IPS-NIHi7 (cell line): Measurements from ENCODE around the gene BABAM2.
"Not testable (repeated sequence)": the region's sequence is repeated elsewhere in the genome, so short reads cannot be mapped to it uniquely, and the experiment has no call there.

Source experiments
- DNase-seq: peaks from one replicate; pipeline ENCODE4 v3.0.0; 2012; ENCODE audit warnings: mixed read lengths; ENCODE audit errors: extremely low spot score

BABAM2 gene

DNA sequence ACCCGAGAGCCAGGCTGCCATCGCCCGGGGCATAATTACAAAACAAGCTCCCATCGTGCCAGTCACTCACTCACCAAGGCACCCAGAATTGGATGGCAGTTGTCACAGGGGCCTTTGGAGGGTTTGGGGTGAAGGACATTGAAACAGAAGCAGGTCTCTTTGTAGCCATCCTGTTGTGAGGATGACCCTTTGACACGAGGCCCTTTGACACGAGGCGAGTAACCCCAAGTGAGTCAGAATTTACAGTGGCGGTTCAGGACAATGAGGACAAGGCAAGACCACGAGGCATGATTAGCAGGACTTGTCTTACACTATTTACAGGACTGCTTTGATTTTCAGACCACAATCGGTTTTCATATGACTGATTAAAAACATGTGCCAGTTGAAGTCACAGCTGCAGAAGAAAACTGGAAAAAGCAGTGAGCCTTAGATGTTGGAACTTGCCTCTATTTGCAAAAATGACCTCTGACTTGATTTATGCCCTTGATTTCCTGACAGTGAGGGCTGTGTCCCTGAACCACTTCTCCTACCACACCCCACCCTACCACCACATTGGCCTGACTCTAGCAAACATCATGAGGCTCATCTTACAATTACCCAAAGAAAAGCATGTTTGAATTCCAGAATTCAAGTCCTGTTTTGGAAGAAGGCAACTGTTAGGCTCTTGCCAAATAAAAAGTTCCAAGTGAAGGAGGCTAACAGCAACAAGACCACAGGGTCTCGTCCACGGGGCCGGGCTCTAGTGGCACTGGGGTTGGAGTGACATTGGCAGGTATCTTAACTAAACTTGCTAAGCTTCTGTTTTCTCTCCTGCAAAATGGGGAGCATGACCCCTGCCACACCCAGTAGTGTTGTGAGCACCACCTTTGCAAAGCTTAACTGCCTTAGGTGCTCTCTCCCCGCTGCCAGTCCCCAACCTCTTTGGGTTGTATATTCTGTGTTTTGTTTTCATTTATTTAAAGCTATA, 437.7 kb downstream of the BABAM2 start:
- no peak for DNase-seq

DNA sequence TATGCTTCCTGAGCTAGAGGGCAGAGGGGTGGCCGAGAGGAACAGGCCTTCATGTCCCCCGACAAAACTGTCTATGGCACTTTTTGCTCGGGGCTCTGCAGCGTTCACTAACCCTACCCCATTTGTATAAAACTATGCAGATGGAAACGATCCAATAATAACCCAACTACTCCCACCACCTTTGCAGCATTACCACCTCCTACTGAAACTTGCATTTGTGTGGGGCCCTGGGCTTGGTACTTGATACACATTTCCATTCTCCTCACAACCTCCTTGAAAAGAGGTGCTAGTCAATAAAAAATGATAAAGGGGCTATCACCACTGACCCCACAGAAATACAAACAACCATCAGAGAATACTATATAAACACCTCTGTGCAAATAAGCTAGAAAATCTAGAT, 438.7 kb downstream of the BABAM2 start:
- no peak for DNase-seq

DNA sequence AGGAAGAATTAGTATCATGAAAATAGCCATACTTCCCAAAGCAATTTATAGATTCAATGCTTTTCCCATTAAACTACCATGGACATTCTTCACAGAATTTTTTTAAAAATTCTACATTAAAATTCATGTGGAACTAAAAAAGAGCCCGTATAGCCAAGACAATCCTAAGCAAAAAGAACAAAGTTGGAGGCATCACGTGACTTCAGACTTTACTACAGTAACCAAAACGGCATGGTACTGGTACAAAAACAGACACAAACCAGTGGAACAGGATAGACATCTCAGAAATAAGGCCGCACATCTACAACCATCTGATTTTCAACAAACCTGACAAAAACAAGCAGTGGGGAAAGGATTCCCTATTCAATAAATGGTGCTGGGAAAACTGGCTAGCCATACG, 440.2 kb downstream of the BABAM2 start:
- DNase-seq, result not testable (repeated sequence)

DNA sequence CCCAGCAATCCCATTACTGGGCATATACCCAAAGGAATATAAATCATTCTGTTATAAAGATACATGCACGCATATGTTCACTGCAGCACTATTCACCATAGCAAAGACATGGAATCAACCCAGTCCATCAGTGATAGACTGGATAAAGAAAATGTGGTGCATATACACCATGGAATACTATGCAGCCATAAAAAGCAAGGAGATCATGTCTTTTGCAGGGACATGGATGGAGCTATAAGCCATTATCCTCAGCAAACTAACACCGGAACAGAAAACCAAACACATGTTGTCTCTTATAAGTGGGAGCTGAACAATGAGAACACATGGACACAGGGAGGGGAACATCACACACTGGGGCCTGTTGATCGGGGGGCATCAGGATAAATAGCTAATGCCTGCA, 441.3 kb downstream of the BABAM2 start:
- DNase-seq, result not testable (repeated sequence)

DNA sequence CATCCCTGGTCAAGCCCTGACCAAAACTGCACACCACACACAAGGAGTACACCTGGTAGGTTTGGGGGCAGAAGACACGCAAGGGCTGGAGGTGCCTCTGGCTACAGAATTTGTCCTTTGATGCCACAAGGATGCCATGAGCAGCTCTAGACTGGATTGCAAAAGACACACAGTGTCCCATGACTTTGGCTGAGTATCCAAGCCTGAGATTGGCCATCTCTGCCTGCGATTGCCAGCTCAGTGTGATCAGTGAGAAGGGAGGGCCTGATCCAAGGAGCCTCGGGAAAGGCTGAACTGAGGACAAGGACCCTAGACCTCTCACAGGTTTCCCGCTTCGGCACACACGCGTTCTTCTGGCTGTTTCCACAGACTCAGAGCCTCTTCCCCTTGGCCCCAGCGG, 442.2 kb downstream of the BABAM2 start:
- DNase-seq, result no peak

DNA sequence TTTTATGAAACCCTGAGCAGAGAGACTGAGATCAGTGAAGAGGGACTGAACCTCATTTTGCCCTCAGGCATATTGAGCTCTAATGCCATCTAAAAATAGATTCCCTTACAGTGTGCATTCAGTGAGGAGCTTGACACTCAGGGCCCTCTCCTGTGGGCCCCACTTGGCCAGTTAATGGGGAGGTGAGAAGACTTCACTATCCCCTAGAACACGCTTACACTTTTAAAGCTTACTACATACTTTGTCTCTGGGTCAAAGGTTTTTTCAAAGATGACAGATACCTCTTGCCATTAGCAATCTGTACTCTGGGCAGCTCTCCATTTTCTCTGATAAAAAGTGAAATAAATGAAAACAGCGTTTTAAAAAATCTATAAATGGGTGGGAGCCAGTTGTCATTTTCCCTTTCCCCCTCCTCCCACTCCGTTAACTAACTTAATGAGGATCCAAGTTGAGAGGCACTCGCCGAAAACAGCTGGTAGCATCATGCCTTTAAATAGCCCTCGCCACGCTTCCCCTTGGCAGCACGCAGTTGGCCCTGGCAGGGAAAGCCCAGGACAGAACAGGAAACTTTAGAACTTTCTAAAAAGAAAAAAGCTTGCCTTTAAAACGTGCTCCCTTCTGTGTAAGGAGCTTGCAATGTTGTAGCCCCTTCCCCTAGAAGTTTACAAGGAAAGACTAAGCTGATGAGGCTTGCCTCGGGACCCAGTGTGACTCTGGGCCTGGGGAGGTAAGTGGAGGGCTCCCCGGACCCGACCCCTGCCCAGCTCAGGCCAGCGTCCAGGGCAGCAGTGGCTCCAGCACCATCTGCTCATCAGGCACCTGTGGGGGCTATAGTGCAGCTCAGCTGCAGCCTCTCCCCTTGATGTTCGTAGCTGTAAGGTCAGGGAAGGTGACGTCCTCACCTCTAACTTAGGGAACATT, 443.3 kb downstream of the BABAM2 start:
- DNase-seq, result no peak

DNA sequence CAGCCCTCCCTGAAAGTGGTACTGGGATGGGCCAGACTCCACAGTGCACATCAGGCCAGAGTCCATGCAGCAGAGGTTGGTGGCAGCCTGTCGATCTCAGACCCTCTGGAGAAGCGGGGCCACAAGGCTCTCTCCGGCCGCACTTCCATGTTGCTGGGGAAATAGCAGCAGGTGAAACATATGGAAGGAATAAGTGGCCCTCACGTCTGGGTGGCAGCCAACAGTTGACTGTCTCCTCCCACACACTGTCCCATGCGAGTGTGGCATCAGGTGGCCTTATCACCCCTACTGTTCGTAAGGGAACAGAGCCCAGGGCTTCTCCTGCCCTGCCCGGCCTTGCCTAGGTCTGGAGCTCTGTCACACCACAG, 444.0 kb downstream of the BABAM2 start:
- no peak for DNase-seq

DNA sequence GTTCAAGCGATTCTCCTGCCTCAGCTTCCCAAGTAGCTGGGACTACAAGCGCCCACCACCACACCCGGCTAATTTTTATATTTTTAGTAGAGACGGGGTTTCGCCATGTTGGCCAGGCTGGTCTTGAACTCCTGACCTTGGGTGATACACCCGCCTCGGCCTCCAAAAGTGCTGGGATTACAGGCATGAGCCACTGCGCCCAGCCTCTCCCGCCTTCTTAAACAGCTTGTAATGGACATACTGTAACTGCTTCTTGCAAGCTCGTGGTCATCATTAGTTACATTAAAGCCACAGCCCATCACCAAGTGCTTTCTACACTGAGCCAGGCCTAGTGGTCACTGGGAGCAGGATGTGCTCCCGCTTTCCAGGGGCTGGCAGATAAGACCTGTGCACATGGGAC, 444.7 kb downstream of the BABAM2 start:
- DNase-seq, result not testable (repeated sequence)

DNA sequence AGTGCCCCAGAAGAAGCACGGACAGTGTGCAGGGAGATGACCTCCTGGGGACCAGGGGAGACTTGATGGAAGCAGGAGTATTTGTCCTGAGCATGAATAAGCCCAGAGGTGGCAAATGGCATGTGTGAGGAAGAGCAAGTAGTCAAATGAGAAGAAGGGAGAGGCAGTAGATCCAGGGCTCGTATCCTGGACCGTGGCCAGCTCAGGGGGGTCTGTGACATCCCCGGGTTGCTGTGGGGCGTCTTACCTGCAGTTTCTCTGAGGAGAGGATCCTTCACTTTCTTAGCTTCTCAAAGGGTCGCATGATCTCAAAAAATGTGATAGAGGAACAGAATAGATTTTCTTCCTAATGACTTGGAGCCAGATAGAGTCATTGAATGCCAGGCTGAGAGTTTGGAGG, 445.1 kb downstream of the BABAM2 start:
- no peak for DNase-seq

DNA sequence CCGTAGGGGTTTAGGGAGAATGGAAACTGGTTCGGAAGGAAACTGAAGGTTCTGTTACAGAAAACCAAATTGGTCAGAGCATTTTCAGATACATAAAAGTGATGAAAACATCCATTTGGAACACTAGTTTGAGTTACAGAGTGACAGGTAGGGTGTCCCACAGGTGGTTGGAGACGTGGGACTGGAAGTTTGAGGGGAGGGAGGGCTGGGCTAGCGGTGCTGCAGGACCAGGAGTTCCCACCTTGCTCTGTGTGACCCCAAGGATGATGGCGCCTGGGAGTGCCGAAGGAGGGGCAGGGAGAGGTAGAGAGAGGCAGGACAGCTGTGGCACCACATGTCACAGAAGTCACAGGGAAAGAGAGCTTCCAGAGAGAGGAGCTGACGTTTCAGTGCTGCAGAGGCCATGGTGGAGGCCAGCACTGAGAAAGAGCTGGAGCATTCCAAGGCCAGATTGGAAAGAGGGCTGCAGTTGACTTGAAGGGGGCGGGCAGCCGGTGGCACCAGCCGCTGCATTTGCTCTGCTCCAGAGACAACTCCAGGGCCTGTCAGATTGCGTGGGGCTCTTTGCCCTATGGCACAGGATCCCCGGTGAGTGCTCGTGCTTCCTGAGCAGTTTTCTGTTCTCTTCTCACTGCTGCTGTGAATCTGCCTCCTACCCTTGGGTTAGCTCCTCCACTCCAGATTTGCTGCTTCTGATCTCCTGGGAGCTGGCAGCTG, 445.9 kb downstream of the BABAM2 start:
- no peak for DNase-seq

DNA sequence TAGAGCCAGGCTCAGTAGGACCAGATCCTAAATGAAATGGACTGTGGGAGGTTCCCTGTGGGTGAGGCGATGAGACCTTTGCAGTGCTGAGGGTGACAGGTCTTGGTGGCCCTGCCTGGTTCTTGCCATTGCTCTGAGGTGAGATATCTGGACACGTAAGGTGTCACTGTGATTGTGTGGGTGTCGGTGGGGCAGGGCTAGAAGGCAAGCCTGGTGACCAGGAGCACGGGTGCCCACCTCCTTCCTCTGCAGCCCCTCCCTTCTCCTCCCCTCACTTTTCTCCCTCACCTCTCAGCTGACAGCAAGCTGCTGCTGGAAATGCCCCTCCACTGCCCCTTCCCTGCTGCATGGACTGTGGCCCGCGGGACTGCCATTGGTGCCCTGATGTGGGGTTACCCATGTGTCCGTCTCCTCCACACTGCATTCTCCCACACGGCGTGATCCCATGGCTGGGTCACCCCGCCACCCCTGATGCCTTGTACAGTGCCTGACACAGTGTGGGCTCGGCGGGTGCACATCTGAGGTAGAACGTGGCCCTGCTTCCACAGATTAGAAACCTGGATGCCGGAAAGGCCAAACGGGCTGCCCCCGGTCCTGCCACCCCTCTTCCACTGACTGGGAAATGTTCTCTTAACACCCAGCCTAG, 446.6 kb downstream of the BABAM2 start:
- DNase-seq, result no peak

DNA sequence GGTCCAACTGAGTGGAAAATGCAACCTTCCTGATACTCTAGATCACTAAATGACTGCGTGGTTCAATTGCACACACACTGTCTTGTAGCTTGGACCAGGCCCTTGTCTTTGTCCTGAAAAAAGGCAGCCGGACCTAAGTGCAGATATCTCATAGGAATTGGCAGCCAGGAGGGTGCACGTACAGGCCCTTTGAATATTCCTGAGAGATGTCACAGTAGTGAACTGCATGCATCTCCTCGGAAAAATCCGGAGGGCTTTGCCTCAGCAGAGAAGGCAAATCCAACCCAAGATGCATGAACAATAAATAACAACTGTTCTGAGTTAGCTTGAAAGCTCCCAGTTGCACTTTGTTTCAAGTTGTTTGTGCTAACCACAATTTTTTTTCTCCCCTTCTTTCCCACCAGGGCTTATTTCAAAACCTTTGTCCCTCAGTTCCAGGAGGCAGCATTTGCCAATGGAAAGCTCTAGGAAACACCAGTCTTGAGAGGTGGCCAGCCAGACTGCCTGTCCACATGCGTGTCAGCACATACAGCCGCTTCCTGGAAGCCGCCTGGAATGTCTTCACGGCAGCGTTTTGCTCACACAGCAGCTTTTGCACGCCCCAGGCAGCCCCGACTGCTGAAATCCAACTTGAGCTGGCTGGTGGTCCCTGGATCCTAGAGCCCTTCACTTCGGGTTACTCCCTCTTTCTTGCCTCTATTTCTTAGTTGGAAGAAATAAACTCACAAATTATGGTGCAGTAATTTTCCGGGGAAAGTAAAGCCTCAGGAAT, 447.7 kb downstream of the BABAM2 start:
- DNase-seq, result no peak

DNA sequence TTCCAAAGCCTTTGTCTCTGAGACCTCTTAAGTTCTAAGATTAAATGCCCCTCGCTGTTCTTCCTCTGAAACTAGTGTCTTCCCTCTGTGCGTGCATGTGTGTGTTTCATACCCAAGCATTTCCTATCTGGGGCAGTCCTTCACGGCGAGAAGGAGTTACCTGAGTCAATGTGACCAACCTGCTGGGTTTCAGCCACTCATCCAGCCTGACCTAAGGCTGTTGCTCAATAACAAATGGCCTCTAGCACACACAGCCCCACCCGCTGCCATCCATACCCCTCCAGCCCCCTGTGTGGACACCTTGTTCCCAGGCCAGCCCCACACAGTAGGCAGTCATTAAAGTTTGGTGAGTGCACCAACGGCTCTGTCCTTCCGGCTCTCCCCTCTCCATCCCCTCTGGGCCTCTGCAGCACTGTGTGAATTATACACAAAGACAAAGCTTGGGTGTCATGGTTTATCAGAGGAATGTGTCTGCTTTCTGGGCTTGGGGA, 448.3 kb downstream of the BABAM2 start:
- no peak for DNase-seq

DNA sequence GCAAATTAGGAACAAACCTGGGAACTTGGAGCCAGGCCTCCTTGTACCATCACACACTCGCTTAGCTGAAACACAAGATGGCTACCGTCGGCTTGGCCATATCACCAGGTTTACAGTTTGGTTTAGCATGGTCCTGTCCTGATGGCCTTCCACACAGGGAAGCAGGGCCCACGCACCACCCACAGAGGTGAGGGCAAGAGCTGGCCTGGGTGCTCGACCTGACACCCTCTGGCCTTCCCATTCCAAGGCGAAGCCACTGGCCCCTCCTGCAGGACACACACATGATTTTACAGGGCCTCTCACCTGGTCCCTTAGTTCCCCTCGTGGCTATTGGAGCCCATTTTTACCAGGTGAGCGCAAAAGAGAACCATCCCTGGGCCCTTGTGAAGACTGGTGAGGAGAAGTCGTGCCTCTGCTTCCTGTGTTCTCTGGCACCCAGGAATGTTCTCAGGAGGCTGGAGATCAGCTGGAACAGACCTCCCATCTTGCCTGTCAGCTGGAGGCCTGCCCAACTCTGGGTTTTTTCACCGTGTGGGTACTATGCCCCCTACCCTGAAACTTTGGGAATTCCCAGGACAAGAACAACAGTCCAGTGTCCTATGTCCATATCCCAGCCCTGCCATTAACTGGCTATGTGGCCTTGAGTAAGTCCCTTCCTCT, 449.1 kb downstream of the BABAM2 start:
- DNase-seq, result no peak

DNA sequence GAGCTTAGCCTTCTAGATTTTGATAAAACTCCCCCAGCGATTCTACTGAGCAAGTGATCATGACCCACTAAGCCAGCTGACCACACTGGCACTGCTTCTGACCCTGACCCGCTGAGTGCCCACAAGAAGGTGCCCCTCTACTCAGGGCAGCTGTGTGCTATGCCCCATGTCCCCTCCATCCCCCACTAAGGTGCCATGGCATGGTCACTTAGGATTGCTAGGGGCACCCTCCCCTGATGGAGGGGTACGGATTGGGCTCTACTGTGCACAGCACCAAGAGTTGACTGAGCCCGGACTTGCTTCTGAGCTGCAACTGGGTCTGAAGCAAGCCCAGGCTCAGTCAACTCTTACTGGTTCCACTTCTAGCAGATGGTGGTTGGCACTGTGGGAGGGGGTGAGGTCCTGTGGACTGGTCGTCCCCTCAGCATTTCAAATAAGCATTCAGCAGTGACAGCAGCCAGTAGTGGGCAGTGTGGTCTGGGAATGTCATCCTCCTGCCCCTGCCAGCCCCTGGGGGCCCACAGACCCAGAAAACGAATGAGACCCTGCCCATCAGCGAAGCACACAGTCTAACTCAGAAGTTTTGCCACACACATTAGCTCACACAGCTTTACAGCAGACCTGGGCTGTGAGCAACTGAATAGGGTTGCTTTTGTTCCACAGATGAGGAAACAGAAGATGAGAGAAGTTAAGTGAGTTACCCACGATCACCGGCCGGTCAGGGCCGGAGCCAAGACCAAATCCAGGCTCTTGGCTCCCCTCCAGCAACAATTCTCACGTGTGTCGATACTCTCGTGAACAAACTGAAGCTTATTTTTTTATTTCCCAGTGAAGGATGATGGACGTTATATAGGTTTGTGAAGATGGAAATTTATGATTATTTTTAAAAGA, 450.0 kb downstream of the BABAM2 start:
- DNase-seq, result no peak

DNA sequence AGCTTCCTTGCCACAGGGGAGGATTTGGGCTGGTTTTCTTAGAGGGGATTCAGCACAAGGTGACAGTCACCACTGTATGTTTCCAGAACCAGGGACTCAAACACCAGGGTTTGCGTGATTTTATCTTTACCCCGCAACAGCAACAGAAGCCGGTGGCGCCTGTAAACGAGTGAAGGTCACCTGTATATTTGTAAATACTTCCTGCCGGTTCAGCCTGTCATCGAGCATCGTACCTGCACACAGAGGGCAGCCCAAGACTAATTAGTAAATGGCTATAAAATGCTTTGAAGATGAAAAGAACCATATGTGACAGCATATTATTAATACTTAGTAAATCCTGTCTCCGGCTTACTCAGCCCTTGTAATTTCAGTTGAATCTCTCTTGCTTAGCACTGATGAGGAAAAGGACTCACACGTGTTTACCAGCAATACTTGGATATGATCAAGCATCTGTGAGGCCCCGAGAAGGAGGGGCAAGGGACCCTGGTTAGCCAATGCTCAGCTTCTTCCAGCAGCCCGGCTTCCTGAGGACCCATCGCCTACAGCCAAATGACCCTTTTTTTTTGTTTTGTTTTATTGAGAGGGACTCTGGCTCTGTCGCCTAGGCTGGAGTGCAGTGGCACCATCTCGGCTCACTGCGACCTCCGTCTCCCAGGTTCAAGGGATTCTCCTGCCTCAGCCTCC, 450.8 kb downstream of the BABAM2 start:
- no peak for DNase-seq

DNA sequence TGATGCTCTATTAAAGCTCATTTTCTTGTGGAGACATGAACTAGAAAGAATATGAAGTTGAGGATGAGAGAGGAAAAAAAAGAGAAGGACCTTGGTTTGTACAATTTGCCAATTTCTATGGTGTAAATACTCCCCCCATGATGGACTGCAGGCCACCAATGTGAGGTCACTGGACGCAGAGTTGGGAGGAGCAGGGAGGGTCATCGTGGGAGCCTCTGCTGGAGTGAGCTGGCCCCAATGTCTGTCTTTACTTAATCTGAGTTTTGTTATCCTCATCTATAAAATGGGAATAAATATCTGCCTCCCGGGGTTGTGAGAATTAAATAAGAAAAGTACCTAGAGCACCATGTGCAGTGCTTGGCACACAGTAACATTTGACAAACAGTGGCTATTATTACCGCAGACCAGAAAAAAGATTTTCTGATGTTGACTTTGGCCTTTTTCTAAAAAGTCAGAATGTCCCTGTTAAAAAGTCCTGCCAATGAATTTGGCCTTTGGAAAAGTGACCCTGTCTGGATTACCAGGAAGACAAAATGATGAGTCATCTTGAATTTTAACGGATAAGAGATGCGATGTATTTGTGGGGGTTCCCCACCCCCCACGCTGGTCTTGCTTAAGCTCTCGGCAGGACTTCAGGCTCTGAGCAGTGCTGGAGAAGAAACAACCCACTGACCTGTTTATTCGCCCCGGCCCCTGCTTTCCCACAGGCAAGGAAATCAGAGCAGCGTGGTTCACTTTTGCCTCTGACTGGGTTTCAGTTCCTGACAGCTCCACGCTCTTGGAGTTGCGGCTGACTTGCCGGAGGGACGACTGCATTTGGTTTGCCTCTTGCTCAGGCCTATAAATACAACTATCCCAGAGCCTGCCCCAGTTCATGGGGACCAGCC, 451.8 kb downstream of the BABAM2 start:
- DNase-seq, result no peak
